ENCODE data around the gene RHBDF2.

RHBDF2 gene

GRCh38 chr17:76432712-76433336 is 68.4 kb downstream of the RHBDF2 start:
- DNase-seq, result peak in 1 of 5 donors; percentile 15

- DNase-seq, result no peak
Observed at GRCh38 chr17:76432004-76432403, 69.2 kb downstream of the RHBDF2 start.

GRCh38 chr17:76431509-76431908 is 69.7 kb downstream of the RHBDF2 start:
- no peak for DNase-seq

- no peak for DNase-seq
Observed at GRCh38 chr17:76428511-76428910, 72.7 kb downstream of the RHBDF2 start.

GRCh38 chr17:76427501-76428231 is 73.6 kb downstream of the RHBDF2 start:
- no peak for DNase-seq

GRCh38 chr17:76426853-76427252 is 74.4 kb downstream of the RHBDF2 start:
- DNase-seq, result no peak

GRCh38 chr17:76422860-76423259 is 78.4 kb downstream of the RHBDF2 start:
- DNase-seq, result no peak

- DNase-seq, result no peak
Observed at GRCh38 chr17:76422406-76422805, 78.8 kb downstream of the RHBDF2 start.

- no peak for DNase-seq
Observed at GRCh38 chr17:76421044-76421407, 80.2 kb downstream of the RHBDF2 start.

All from T-helper 1 cell (primary cell).